ENCODE results near the gene NDUFB11. TPM values are rescaled to one million over a fixed set of nuclear protein-coding genes. Genes with fewer than 3 reads are reported as not detected.

Gene NDUFB11
- total and polyA plus RNA-seq, 8 donors, result 45.3 to 408 (median 94.3) TPM

DNA sequence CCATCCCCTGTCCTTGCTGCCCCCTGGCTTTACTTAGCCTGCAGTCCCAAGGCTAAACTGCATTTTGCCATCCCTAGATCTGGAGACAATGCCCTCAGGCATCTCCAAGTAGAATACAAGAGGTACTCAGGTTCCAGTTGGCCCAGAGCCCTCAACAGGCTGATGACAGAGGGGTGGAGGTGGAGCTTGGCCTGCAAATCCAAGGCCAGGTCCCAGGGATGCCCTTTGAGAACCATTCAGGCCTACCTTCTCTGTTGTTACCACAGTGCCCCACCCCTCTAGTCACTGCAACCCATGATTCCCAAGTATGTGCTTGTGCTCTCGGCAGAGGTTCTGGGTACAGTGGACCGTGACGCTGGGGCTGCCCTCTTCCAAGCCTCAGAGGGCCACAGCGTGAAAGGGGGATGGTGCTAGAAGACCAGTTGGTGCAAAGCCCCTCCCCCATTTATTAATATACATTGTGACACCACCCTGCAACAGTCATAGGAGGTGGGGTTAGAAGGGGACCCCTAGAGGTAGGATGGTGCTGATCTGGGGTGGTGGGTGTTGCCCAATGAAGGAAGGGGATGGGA is 42.7 kb upstream of the NDUFB11 start:
- Histone ChIP-seq H3K27me3 (peaks cover 0 to 34% (median 0%) of the 10 kb centered on the region in 3 donors), H3K9me3 (no peaks in the 10 kb centered on the region), H3K4me1 (peaks cover 0 to 18% (median 15%) of the 10 kb centered on the region in 4 donors), H3K27ac (no peak overlapping the region), H3K4me3 (no peak overlapping the region), H3K36me3 (peaks cover 19 to 57% (median 51%) of the 10 kb centered on the region in 4 donors)
- TF ChIP-seq, protein P1, sequence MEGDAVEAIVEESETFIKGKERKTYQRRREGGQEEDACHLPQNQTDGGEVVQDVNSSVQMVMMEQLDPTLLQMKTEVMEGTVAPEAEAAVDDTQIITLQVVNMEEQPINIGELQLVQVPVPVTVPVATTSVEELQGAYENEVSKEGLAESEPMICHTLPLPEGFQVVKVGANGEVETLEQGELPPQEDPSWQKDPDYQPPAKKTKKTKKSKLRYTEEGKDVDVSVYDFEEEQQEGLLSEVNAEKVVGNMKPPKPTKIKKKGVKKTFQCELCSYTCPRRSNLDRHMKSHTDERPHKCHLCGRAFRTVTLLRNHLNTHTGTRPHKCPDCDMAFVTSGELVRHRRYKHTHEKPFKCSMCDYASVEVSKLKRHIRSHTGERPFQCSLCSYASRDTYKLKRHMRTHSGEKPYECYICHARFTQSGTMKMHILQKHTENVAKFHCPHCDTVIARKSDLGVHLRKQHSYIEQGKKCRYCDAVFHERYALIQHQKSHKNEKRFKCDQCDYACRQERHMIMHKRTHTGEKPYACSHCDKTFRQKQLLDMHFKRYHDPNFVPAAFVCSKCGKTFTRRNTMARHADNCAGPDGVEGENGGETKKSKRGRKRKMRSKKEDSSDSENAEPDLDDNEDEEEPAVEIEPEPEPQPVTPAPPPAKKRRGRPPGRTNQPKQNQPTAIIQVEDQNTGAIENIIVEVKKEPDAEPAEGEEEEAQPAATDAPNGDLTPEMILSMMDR (IDR thresholded peaks at IDR 0.05), result no peak
- TF ChIP-seq POLR2A (IDR thresholded peaks at IDR 0.05) (no peak), POLR2AphosphoS5 (IDR thresholded peaks at IDR 0.05) (no peak), EP300 (IDR thresholded peaks at IDR 0.05) (no peak)
- no peak for DNase-seq
- intact Hi-C loops (cut with DNase I; ENCODE audit: low total_unique reads), result no loop called here
- 76 to 86% (median 82%) methylated on average over 4 of the region's 4 CpGs; no CpG with 5 or more reads in 1 of the 5 donors for WGBS, 5 donors

DNA sequence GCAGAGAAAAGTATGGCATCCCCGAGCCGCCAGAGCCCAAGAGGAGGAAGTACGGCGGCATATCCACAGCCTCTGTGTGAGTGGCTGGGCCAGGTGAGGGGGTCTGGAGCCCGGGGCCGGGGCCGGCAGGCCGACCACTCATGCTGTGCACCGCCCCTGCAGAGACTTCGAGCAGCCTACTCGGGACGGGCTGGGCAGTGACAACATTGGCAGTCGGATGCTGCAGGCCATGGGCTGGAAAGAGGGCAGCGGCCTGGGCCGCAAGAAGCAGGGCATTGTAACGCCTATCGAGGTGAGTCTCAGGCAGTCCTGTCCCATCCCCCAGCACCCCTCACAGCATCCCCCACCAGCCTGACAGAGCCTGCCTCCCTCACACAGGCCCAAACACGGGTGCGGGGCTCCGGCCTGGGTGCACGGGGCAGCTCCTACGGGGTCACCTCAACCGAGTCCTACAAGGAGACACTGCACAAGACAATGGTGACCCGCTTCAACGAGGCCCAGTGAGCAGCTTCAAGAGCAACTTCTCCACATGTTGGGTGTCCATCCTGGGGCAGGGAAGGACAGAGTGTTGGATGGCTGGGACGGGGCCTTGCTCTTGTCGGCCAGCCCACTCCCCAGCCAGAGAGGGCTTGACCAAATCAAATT is 41.7 kb upstream of the NDUFB11 start:
- Histone ChIP-seq H3K27ac (no peak overlapping the region), H3K27me3 (peaks cover 0 to 33% (median 0%) of the 10 kb centered on the region in 3 donors), H3K36me3 (peaks cover 27 to 66% (median 60%) of the 10 kb centered on the region in 4 donors), H3K4me3 (no peak overlapping the region), H3K4me1 (peaks cover 0 to 10% (median 6%) of the 10 kb centered on the region in 4 donors), H3K9me3 (no peaks in the 10 kb centered on the region)
- intact Hi-C loops (cut with DNase I; ENCODE audit: low total_unique reads), result no loop called here
- 85 to 94% (median 91%) methylated on average over 7 to 27 of the region's 27 CpGs for WGBS, 5 donors
- DNase-seq, result no peak
- TF ChIP-seq, protein P1 (IDR thresholded peaks at IDR 0.05), result no peak
- TF ChIP-seq POLR2AphosphoS5 (IDR thresholded peaks at IDR 0.05), result no peak
- no peak for TF ChIP-seq POLR2A (IDR thresholded peaks at IDR 0.05)

DNA sequence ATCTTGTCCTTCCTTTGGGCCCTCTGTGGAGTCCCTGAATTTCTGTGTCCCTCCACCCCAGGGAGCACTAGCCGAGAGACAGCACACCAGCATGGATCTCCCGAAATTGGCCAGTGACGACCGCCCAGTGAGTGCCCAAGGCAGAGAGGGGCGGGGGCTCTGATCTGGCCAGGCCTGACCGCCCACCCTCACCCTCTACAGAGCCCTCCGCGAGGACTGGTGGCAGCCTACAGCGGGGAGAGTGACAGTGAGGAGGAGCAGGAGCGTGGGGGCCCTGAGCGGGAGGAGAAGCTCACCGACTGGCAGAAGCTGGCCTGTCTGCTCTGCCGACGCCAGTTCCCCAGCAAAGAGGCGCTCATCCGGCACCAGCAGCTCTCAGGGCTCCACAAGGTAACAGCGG is 40.7 kb upstream of the NDUFB11 start:
- Histone ChIP-seq H3K4me3 (no peak overlapping the region), H3K4me1 (peaks cover 0 to 2% (median under 1%) of the 10 kb centered on the region in 4 donors), H3K27ac (no peak overlapping the region), H3K9me3 (no peaks in the 10 kb centered on the region), H3K36me3 (peaks cover 33 to 76% (median 70%) of the 10 kb centered on the region in 4 donors), H3K27me3 (peaks cover 0 to 24% (median 0%) of the 10 kb centered on the region in 3 donors)
- DNase-seq, result no peak
- 88 to 96% (median 92%) methylated on average over 5 to 17 of the region's 17 CpGs for WGBS, 5 donors
- intact Hi-C loops (cut with DNase I; ENCODE audit: low total_unique reads), result no loop called here
- no peak for TF ChIP-seq POLR2AphosphoS5 (IDR thresholded peaks at IDR 0.05)
- no peak for TF ChIP-seq POLR2A (IDR thresholded peaks at IDR 0.05)
- TF ChIP-seq EP300 (IDR thresholded peaks at IDR 0.05), result no peak
- TF ChIP-seq, protein P1 (IDR thresholded peaks at IDR 0.05), result no peak

DNA sequence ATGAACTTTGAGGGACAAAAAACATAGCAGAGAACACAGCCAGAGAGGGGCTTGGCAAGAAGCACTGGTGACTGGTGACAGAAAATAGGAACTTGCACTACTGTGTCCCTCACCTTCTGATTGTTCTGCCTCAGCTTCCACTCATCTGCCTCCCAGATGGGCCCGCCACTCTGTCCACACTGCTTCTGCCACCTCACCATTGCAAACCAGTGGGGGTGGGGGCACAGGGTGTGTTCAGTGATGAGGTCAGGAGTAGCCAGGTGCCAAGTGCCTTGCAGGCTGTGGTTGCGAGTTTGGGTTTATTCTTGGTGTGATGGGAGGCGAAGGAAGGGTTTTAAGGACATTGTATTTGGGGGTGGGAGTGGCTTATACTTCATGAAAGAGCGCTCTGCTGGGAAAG is 40.0 kb upstream of the NDUFB11 start:
- Histone ChIP-seq H3K9me3 (no peaks in the 10 kb centered on the region), H3K4me3 (no peak overlapping the region), H3K4me1 (no peaks in the 10 kb centered on the region), H3K27ac (no peak overlapping the region), H3K36me3 (peaks cover 40 to 84% (median 78%) of the 10 kb centered on the region in 4 donors), H3K27me3 (peaks cover 0 to 24% (median 0%) of the 10 kb centered on the region in 3 donors)
- no peak for DNase-seq
- intact Hi-C loops (cut with DNase I; ENCODE audit: low total_unique reads), result no loop called here
- TF ChIP-seq POLR2AphosphoS5 (IDR thresholded peaks at IDR 0.05) (no peak), EP300 (IDR thresholded peaks at IDR 0.05) (no peak), POLR2A (IDR thresholded peaks at IDR 0.05) (no peak)
- TF ChIP-seq, protein P1 (IDR thresholded peaks at IDR 0.05), result no peak
- WGBS, 5 donors, result 80 to 93% (median 89%) methylated on average over 1 to 4 of the region's 4 CpGs
